GM23248 (cell line): ENCODE data around the gene UTS2.

ENCODE experiments used
- EZH2 ChIP-seq: fragments of 200-600 bp; sonication (generic); IDR thresholded peaks from 2 replicates; pipeline ENCODE4 v1.6.1; 2018; ENCODE audit warnings: antibody characterized with exemption, mild to moderate bottlenecking; ENCODE audit not compliant: insufficient read depth, poor library complexity, severe bottlenecking
- EZH2phosphoT487 ChIP-seq: fragments of 200-600 bp; sonication (generic); IDR thresholded peaks from 2 replicates; pipeline ENCODE4 v1.6.1; 2018; ENCODE audit warnings: antibody characterized with exemption, moderate library complexity, mild to moderate bottlenecking, low read depth; ENCODE audit not compliant: insufficient read depth

DNA sequence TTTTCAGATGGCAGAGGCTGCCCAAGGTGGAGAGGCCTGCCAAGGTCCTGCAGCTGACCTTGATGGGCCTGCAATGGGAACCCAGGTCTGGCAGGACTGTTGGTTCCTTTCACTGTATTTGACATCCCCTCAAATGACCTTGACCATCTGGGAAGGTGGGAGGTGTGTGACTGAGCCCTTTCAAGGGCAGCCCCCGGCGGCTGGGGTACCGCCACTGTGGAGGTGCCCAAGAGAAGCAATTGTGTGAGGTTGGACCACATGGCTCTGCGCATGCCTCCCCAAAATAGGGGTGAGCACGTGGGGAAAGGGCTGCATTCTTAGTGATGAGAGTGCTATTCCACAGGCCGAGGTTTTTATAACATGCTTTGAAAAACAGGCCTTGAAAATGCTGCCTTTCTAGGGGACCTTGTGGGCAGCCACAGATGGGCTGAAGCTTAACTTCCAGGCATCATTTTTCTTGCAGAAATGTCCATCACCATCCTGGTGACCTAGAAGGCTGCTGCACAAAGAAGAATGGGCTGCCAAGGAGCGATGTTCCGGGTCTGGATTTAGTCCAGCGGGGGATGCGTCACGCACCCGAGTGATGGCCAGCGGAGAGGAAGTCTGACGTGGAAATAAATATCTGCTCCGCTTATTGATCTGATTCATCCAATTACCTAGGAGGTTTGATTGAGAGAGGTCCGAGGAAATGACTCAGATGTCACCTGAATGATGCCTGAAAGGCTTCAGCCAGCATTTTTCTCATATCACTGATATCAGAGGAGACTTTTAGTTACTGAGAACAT lies 16.5 kb upstream of the UTS2 start:
- TF ChIP-seq EZH2 (no peak), EZH2phosphoT487 (no peak)
